DMS 273 (cell line): ENCODE results near the gene FBXO47.
A peak's percentile ranks its signal among the peaks of the same experiment; 100 is the strongest.

ENCODE experiments used
- DNase-seq: peaks from one replicate; lab custom pipeline; 2025; ENCODE audit not compliant: unreplicated experiment; lab: John Stamatoyannopoulos, UW

FBXO47 gene

DNA sequence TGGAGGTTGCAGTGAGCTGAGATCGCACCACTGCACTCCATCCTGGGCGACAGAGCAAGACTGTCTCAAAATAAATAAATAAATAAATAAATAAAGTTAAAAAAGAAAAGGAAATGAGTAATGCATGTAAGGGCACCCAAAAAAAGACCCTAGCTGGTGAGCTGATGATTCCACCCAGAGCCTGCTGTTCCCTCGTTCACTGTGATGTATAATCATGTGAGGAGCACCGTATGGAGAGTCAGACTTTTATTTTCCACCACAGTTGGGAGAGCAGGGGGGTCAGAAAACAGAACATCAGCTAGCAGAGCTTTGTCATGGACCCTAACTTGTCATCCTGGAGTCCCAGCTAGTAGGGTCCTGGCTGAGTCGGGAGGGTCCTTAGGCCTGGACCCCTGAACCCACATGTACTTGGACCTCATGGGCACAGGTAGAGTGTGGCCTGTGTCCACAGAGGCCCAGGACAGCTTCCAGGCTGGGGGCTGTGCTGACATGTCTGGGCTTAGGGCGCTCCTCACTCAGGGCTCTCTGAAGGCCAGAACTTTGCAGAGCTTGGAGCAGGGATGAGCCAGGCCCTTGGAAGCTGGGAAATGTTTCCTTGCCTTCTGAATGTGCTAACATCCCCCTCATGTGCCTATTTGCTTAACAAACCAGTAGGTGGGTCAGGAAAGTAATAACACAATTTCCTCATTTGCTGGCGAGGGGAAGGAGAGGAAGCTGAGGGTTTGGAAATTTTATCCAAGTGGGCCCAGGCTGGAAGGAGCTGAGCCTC lies 60.6 kb downstream of the FBXO47 start:
- DNase-seq = no peak

DNA sequence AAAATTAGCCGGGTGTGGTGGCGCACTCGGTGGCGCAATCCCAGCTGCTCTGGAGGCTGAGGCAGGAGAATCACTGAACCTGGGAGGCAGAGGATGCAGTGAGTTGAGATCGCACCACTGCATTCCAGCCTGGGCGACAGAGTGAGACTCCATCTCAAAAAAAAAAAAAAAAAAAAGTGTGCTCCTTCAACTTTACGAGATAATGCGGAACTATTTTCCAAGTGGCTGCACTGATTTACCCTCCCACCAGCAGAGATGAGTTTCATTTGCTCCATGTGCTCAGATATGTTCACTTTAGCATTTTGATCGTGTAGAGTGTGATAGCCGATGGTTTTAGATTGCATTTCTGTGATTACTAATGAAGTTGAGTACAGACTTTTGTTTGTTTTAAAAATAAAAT lies 61.8 kb downstream of the FBXO47 start:
- DNase-seq = no peak

DNA sequence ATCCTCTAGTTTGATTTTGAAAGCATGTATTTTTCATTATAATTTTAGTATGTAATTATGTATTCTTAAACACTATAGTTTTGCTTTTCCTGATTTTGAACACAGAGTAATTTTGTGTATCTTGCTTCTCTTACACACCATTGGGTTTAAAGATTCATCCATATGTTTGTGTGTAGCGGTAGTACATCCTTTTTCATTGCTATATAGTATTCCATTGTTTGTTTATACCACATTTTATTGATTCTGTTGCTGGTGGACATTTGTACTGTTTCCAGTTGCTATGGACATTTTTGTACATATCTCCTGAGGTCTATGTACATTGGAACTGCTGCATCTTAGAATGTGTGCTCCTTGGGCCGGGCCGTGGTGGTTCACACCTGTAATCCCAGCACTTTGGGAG lies 62.3 kb downstream of the FBXO47 start:
- no peak for DNase-seq

DNA sequence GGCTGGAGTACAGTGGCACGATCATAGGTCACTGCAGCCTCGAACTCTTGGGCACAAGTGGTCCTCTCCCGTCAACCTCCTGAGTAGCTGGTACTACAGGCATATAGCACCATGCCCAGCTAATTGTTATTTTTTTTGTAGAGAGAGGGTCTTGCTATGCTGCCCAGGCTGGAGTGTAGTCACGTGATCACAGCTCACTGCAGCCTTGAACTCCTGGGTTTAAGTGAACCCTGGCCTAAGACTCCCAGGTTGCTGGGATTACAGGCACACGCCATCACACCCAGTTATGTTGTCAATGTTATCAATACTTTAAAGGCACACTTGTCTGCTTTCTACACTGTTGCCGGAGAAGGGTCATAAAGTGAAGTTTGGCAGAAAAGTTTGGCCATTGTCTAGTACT lies 63.8 kb downstream of the FBXO47 start:
- no peak for DNase-seq

DNA sequence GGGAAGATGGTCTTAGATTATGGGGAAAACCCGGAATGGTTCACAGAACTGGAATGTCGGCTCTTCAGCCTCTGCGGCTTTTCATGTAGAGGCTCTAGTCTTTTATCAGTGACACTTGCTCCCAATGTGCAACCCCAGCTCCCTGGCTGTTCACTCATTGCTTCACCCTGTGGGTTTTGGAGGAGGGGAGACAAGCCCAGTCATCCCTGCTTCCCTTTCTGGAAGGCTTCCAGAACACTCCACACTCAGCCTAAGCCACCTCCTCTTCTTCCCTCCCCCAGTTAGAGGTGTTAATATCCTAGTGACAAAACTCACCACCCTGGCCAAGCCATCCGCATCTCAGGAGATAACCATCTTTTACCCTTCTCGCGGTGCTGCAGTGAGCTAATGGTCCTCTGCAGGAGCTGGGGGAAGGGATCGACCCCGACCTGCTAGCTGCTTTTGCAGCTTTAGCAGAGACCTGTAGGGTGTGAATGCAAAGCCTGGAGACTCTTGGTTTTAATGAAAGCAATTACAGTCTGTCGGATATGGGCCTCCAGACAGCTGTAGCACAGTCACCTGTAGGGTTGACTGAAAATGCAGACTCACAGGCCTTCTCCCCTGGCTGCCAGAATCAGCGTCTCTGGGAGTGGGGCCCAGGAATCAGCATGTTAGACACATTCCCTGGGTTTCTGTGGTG lies 66.1 kb downstream of the FBXO47 start:
- DNase-seq = peak; percentile 40

DNA sequence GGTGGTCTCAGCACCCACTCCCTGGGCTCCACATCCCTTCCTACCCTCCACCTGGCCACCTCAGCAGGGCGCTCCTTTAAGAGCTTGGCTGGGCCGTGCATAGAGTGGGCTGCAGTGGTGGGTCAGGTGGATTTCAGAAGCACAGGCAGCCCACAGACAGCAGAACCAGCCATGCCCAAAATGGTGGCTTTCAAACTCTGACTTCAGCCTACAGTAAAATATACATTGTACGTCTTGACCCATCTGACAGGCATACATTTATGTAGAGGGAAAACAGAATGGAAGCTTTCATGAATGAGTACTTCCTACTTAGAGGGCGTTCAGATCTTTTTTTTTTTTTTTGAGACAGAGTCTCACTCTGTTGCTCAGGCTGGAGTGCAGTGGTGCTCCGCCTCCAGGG lies 67.8 kb downstream of the FBXO47 start:
- no peak for DNase-seq

DNA sequence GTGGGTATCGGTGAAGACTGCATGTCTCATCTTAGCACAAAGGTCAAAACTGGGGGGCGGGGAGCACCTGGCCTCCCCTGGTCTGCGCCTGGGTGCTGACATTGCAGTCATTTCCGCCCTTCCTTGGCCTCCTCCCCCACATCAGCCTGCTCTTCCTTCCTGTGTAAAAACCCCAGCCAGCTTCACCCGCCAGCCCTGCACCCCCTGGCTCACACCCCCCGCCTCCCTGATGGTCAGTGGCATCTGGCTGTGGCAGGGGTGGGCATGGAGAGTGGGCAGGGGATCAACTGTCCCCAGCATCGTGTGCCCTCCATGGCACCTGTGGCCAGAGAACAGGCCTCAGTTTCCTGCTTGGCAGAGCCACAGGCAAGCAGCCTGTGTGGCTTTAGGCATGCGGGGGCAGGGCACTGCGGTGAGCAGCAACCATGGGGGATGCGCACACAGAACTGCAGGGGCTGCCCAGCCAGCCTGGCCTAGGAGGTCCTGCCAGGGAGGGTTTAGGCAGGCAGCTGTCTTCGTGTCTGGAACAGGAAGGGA lies 68.3 kb downstream of the FBXO47 start:
- DNase-seq = no peak

DNA sequence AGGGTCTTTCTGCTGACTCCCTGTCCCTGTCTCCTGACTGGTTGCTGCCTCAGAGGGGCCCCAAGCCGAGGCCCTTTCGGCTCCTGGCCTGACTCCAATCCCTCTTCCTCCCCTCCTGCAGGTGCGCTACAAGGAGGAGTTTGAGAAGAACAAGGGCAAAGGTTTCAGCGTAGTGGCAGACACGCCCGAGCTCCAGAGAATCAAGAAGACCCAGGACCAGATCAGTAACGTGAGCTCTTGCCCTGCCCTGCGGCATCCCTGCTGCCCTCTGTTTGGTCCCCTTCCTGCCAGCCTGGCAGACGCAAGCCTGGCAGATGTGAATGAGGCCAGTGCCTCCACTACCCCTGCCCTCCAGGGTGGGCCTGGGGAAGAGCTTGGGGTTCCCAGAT lies 68.9 kb downstream of the FBXO47 start:
- no peak for DNase-seq

DNA sequence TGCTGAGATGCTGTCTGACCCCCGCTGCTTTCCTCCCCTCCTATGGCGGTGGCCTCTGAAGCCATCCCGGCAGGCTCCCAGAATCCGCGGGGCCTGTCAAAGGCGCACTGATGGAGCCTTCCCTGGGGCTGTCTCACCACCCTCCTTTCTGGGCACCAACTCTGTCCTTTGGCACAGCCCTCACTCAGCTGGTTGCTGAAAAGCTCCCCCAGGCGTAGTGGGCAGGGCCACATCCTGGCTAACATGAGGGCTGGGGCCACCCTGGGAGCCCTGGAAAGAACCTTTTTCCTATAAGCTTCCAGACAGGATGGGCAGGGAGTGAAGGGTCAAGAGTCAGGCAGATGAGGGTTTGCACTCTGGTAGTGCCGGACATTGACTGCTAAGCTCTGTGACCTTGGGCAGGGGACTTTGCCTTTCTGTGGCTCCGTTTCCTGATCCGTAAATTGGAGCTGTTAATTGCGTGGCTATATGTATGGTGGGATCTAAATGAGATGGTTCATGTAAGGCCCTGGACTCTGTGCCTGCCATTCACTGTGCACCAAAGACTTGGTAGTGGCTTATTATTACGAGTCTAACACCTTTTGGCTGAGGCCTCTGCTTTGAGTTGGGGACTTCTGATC lies 69.4 kb downstream of the FBXO47 start:
- DNase-seq = no peak

DNA sequence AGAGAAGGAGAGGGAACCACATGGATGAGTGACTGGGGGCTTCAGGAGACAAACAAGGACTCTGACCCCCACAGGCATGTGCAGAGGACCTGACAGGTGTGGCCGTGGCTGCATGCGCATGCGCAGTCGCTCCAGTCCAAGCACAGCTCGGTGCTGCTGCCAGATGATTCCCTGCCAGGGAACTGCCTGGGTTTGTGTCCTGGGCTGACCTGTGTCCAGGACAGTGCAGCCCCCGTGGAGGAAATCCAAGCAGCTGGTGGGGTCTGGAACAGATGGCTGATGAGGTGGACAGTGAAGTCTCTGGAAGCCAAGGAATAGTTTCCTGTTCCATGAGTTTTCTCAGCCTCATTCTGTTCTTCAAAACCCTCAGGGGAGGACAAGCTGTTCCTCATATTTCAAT lies 70.0 kb downstream of the FBXO47 start:
- peak; percentile 59 for DNase-seq

DNA sequence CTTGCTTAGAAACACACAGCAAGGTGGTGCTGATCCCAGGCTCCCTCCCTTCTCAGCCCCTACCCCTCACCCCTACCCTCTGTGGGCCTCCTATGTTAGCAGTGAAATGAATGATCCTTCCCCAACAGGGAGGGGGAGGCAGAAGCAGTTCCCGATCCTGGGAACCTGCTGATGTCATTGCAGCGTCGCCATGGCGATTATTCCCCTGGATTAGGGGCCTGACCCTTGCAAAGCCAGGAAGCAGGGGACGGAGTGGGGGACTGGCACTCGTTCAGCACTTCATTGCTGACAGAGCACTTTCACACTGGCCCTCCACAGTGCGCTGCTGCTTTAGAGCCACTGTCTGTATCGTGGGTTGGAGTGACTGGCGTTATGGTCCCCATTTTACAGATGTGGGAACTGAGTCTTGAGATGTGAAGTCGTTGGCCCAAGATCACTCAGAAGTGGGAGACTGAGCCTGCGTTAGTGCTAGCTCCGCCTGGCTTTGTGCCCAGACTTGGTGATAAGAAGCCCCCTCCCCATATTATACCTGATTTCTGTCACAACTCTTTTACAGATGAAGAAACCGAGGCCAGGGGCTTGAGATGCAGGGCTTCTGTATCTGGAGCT lies 70.8 kb downstream of the FBXO47 start:
- DNase-seq = no peak

DNA sequence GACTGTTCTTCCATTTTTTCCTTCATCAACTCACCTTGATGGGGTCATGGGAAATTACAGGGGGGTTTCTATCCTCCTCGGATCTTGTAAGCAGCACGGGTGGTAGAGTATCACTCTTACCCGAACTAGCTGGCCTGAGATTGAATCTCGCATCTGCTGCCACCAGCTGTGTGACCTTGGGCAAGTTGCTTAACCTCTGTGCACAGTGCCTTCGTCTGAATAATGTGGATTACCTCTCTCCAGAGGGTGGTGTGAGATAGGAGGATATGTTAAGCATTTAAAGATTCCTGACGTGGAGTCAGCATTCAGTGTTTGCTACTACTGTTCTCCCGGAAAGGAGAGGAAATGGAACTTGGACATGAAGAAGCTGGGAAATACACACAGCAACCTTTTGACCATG lies 72.9 kb downstream of the FBXO47 start:
- DNase-seq = no peak

DNA sequence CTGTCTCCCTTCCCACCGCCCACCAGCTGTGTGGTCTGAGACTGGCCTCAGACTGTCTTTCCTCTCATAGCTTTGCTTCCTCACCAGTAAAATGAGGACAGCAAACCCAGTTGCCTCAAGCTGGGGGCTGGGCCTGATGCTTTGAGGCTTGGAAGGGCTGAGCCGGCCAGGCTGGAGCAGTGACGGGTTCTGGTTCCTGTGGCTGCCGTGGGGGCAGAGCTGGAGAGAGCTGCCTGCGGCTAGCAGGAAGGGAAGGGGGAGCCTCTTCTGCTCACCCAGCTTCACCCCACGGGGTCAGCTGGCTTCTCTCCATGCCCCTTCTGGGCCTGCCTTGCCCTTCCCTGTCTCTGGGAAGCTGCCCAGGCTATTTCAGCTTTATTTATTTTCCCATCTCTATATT lies 73.6 kb downstream of the FBXO47 start:
- peak; percentile 34 for DNase-seq

DNA sequence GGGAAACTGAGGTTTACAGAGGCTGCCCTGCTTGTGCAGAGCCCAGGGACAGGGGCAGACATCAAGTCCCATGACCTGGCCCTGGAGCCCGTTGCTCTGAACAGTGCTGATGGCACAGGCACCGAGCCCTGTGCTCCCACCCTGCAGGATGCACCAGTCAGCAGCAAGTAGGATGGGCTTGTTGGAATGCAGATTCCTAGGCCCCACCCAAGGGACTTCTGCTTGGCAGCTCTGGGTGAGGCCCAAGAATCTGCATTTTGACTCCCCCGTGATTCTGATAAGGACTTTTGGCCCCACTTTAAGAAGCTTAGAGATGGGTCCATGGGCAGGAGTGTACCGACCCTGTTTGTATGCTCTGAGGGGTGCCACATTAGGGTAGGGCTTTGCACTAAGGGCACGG lies 74.1 kb downstream of the FBXO47 start:
- no peak for DNase-seq

DNA sequence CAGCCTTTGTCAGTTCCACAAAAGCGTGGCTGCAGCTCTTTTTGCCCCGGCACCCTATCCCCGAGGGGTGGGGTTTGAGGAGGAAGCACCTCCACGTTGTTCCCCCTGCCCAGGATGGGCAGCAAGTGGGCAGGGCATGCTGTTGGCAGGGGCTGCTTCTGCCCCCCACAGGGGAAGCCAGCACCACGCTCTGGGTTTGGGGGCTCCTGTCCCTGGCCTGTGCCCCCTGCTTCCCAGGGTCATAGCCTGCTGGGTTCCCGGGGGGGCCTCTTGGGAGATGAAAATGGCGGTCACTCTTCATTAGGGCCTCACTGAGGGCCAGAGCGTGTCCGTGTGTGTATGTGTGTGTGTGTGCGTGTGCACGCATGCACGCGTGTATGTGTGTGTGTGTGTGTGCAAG lies 74.6 kb downstream of the FBXO47 start:
- no peak for DNase-seq

DNA sequence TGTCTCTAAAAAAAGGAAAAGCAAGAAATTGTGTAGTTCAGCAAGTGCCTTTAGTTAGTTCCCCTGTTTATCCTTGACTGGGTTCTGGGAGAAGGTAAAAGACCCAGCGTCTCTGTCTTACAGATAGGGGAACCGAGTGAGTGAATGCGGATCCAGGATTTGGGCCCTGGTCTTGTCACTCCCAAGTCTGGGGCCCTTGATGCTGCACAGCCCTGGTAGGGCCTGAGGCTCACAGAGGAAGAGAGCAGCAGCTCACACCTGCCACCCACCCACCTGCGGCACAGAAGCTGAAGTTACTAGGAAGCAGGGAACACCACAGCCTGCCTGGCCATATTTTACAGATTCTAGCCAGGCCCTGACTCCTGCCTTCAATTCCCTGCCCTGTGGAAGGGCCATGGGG lies 75.1 kb downstream of the FBXO47 start:
- no peak for DNase-seq

DNA sequence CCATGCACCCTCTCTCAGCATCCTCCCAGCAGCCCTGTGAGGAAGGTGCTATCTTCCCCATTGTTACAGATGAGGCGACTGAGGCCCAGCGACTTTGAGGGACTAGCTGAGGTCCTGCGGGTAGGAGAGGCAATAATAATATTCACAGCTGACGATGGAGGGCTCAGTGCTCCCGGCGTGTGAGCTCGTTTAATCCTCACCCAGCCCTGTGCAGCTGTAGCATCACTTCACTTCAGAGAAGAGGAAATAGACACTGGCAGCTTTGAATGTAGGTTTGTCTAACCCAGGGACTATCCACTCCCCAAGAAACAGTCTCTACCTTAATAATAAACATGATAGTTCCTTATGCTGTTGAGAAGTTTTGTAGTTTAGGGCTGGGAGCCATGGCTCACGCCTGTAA lies 75.8 kb downstream of the FBXO47 start:
- no peak for DNase-seq

DNA sequence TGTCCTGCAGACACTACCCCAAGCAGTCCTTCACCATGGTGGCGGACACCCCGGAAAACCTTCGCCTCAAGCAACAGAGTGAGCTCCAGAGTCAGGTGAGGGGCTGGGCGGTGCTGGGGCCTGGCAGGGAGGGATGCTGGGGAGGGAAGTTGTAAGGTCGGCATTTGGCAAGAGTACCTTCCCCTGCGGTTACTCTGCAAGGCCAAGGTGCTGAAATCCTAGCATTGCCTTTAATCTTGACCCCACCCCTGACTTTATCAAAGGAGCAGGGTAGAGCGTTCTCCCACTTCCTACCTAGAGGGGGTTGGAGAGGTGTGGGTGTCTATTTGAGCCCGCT lies 76.8 kb downstream of the FBXO47 start:
- no peak for DNase-seq

DNA sequence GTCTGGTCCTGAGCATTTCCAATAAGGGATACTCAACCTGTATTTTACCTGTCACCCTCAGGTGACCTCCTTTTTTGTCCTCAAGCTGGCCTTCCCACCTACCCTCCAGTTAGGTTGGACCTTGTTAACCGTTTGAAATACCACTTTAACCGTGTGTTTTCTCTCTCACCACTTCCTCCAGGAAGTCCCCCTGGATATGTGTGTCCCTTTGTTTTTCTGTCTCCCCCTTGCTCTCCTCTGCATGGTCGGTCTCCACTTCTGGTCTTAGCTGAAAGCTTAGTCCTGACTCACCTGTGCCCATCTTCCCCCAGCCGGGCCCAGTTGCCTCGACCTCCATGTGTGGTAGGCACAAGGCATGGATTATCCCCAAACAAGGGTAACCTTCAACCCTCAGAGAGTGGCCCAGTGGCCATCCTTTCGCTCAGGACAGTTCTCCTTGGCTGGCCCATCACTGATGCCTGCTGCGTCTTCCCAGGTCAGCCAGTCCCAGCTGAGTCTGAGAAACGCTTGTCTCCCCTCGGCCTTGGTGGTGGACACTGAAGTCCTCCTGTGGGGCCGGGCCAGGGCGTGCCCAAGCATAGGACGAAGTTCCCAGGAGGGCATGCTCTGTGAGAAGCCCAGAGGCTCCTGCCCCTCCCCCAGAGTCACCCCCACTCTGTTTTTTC lies 77.3 kb downstream of the FBXO47 start:
- DNase-seq = no peak

DNA sequence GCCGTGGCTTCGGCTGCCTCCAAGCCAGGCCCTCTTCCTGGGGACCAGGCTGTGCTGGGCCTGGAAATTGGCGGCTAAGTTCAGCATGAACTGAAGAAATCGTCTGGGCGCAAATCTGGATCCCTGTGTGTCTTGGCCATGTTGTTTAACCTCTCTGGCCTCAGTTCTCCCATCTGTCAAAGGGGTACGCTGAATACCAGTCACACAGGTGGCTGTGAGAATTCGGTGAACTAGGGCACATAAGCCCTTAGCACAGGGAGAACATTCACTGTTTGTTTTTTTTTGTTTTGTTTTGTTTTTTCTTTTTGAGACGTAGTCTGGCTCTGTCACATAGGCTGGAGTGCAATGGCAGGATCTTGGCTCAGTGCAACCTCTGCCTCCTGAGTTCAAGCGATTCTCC lies 78.4 kb downstream of the FBXO47 start:
- no peak for DNase-seq

DNA sequence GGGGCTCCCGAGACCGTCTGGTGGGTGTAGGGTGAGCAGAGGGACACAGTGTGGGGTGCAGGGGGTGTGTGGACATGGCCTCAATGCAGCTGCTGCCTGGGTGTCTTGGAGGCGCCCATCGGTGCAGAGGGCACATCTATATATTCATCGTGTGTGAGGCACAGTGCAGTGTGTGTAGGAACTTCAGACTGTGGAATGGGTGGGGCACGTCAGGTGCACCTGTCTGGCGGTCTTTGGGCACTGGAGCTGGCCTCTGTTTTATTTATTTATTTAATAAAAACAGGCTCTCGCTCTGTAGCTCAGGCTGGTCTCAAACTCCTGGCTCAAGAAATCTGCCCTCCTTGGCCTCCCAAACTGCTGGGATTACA lies 80.6 kb downstream of the FBXO47 start:
- no peak for DNase-seq
